ENCODE data around the gene ZMYND15. TPM values are rescaled to one million over a fixed set of nuclear protein-coding genes. Genes with fewer than 3 reads are reported as not detected.

Gene ZMYND15
- total and polyA plus RNA-seq, 2 donors (not counting 3 experiments of a cell fraction or from before 2014, with no cell fraction given) = 0.12 to 0.44 TPM

DNA sequence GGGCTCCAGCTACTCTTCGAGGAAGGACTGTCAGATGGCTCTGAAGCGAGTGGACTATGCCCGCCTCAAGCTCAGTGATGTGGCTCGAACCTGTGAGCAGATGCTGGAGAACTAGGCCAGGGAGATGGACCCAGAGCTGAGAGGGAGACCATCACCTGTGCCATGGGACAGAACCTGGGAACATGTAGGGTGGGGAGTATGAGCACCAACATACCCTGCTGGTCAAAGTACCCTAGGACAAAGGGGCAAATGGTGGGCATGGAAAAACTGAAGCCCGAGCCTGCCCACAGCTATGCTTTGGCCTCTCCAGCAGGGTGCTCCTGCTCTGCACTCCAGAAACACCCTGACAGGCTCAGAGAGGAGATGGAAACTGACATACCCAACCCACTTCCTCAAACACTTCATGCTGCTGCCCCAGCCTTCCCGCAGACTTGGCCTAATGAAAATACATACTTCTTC lies 6.5 kb upstream of the ZMYND15 start:
- TF ChIP-seq EZH2 (IDR thresholded peaks at IDR 0.05; ENCODE audit: borderline replicate concordance, low read depth, low read length, severe bottlenecking) (no peak), POLR2A (IDR thresholded peaks at IDR 0.05; ENCODE audit: low read depth, low read length) (no peak), POLR2AphosphoS5 (IDR thresholded peaks at IDR 0.05; ENCODE audit: insufficient read depth, low read depth, low read length) (no peak), JUN (IDR thresholded peaks at IDR 0.05; ENCODE audit: borderline replicate concordance, insufficient read depth, insufficient read length, low read depth) (no peak), FOS (IDR thresholded peaks at IDR 0.05; ENCODE audit: borderline replicate concordance, insufficient read depth, low read length) (no peak), GATA2 (IDR thresholded peaks at IDR 0.05; ENCODE audit: insufficient read depth, insufficient read length, low read depth, low read length) (no peak), MYC (IDR thresholded peaks at IDR 0.05; ENCODE audit: low read depth, low read length) (no peak)
- TF ChIP-seq, protein P1, sequence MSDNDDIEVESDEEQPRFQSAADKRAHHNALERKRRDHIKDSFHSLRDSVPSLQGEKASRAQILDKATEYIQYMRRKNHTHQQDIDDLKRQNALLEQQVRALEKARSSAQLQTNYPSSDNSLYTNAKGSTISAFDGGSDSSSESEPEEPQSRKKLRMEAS (IDR thresholded peaks at IDR 0.05; ENCODE audit: insufficient read depth, insufficient read length) = no peak
- TF ChIP-seq, protein P2, sequence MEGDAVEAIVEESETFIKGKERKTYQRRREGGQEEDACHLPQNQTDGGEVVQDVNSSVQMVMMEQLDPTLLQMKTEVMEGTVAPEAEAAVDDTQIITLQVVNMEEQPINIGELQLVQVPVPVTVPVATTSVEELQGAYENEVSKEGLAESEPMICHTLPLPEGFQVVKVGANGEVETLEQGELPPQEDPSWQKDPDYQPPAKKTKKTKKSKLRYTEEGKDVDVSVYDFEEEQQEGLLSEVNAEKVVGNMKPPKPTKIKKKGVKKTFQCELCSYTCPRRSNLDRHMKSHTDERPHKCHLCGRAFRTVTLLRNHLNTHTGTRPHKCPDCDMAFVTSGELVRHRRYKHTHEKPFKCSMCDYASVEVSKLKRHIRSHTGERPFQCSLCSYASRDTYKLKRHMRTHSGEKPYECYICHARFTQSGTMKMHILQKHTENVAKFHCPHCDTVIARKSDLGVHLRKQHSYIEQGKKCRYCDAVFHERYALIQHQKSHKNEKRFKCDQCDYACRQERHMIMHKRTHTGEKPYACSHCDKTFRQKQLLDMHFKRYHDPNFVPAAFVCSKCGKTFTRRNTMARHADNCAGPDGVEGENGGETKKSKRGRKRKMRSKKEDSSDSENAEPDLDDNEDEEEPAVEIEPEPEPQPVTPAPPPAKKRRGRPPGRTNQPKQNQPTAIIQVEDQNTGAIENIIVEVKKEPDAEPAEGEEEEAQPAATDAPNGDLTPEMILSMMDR (IDR thresholded peaks at IDR 0.05; ENCODE audit: extremely low read depth in 1 of 2, insufficient read depth in 1 of 2, low read depth in 1 of 2, low read length in 2 of 2) = no peak
- Histone ChIP-seq H3K9me1 (replicated peaks; ENCODE audit: control insufficient read depth, extremely low read depth, insufficient read depth, low read length) (no peaks in the 10 kb centered on the region), H3K36me3 (ENCODE audit: control insufficient read depth in 2 of 2, extremely low read depth in 1 of 2, insufficient read depth in 2 of 2, low read length in 2 of 2) (no peaks in the 10 kb centered on the region), H2AFZ (ENCODE audit: low read depth, low read length) (no peak overlapping the region), H3K27ac (ENCODE audit: insufficient read depth, low read depth, low read length) (no peak overlapping the region), H3K27me3 (ENCODE audit: control insufficient read depth in 2 of 2, insufficient read depth in 2 of 2, low read length in 2 of 2) (peaks cover under 1 to 1% of the 10 kb centered on the region in 2 experiments), H3K4me3 (replicated peaks in 1 of 3; ENCODE audit: insufficient read depth in 1 of 3, low read depth in 1 of 3, low read length in 3 of 3) (no peak overlapping the region), H3K9me3 (replicated peaks; ENCODE audit: control insufficient read depth, insufficient read depth, low read length) (no peaks in the 10 kb centered on the region), H4K20me1 (replicated peaks; ENCODE audit: control insufficient read depth, extremely low read depth, insufficient read depth, low read length) (no peaks in the 10 kb centered on the region), H3K4me1 (ENCODE audit: control insufficient read depth, extremely low read depth, insufficient read depth, low read length) (peaks cover 8% of the 10 kb centered on the region), H3K9ac (replicated peaks; ENCODE audit: extremely low read depth, insufficient read depth, low read length) (no peak overlapping the region), H3K4me2 (ENCODE audit: insufficient read depth, low read length) (no peak overlapping the region), H3K79me2 (ENCODE audit: control insufficient read depth, insufficient read depth, low read length) (no peaks in the 10 kb centered on the region)
- DNase-seq (ENCODE audit: low read depth, low spot score) = no peak
- intact Hi-C loops (cut with micrococcal nuclease) (loop anchor here (5.0 kb wide), 1 partner anchor 169 kb away; the partner anchor contains the start of gene CHRNE), dilution Hi-C loops (cut with MboI; ENCODE audit: extremely low pct_ligation_motif_present, low sequenced_read_pairs) (no loop called here)
- no peak for FAIRE-seq
- BruUV-seq (replicated peaks) = no TSS peak
- ChIA-PET CTCF (interaction anchor here (0.8 to 2.8 kb wide), 3 partner anchors 23 to 171 kb away, joined by 5 to 24 read pairs (median 6); partner anchors contain the start of genes ARRB2 and CHRNE), POLR2A (no interaction called here)
